ENCODE measurements around the gene ILF2. TPM values are rescaled to one million over a fixed set of nuclear protein-coding genes. Genes with fewer than 3 reads are reported as not detected.
"Not testable (repeated sequence)": the region's sequence is repeated elsewhere in the genome, so short reads cannot be mapped to it uniquely, and the experiment has no call there.

ILF2 gene
- total RNA-seq, 1 donor from 2014 or later = 87.6 TPM

DNA sequence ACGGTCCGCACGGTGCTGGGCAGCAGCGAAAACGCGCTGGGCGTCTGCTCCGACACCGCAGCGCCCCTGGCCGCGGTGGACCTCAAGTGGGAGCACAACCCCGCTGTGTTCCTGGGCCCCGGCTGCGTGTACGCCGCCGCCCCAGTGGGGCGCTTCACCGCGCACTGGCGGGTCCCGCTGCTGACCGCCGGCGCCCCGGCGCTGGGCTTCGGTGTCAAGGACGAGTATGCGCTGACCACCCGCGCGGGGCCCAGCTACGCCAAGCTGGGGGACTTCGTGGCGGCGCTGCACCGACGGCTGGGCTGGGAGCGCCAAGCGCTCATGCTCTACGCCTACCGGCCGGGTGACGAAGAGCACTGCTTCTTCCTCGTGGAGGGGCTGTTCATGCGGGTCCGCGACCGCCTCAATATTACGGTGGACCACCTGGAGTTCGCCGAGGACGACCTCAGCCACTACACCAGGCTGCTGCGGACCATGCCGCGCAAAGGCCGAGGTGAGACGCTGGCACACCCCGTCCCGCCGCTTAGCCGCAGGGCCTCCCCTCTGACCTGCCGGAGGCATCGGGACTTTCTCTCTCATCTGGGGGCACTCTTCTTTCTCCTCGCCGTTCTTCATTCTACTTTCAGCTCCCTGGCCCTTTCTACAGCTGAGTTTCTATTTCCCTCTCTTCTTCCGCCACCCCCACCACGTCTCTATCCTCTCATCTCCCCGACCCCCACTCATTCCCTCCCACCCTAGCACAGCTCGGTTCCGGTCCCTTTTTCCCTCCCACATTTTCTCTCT, 8.7 kb upstream of the ILF2 start:
- DNase-seq (ENCODE audit: low spot score) = no peak

DNA sequence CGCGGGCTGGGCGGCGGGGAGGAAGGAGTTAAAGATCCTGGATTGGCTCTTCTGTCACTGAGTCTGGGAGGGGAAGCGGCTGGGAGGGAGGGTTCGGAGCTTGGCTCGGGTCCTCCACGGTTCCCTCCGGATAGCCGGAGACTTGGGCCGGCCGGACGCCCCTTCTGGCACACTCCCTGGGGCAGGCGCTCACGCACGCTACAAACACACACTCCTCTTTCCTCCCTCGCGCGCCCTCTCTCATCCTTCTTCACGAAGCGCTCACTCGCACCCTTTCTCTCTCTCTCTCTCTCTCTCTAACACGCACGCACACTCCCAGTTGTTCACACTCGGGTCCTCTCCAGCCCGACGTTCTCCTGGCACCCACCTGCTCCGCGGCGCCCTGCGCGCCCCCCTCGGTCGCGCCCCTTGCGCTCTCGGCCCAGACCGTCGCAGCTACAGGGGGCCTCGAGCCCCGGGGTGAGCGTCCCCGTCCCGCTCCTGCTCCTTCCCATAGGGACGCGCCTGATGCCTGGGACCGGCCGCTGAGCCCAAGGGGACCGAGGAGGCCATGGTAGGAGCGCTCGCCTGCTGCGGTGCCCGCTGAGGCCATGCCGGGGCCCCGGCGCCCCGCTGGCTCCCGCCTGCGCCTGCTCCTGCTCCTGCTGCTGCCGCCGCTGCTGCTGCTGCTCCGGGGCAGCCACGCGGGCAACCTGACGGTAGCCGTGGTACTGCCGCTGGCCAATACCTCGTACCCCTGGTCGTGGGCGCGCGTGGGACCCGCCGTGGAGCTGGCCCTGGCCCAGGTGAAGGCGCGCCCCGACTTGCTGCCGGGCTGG, 7.9 kb upstream of the ILF2 start, which contains the start of gene NPR1:
Gene NPR1 (plus strand): TSS at position 170 of the 818 bp plus-strand sequence. CDS start 421 bp downstream, at position 591.
- peak; percentile 20 for DNase-seq (ENCODE audit: low spot score)

- DNase-seq (ENCODE audit: low spot score) = peak; percentile 49
These were observed 7.1 kb upstream of the ILF2 start for GRCh38 chr1:153677718-153678518.

DNA sequence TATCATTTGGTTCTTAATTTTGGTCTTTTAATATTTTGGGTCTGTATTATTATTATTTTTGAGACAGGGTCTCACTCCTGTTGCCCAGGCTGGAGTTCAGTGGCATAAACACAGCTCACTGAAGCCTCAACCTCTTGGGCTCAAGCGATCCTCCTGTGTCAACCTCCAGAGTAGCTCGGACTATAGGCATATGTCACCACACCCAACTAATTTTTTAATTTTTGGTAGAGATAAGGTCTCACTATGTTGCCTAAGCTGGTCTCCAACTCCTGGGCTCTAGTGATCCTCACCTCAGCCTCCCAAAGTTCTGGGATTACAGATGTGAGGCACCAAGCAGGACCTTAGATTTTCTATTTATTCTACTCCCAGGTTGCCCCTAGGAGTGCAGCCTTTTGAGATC, 2.7 kb upstream of the ILF2 start:
- no peak for DNase-seq (ENCODE audit: low spot score)

DNA sequence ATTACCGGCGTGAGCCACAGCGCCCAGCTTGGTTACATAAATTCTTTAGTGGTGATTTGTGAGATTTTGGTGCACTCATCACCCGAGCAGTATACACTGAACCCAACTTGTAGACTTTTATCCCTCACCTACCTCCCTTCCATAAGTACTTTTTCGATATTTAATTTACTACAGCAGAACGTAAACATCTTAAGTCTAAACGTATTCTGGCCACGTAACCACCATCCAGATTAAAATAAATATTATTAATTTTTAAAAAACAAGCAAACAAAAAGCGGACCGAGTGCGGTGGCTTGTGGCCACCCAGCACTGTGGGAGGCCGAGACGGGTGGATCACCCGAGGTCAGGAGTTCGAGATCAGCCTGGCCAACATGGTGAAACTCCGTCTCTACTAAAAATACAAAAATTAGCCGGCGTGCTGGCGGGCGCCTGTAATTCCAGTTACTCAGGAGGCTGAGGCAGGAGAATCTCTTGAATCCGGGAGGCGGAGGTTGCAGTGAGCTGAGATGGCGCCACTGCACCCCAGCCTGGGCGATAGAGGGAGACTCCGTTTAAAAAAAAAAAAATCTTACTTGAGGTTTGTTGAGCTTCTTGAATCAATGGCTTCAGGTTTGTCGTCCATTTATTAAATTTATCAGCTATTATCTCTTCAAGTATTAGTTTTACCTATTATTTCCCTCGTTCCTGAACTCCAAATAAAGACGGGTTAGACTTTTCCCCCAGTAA, 998 bp upstream of the ILF2 start:
- DNase-seq (ENCODE audit: low spot score) = peak; percentile 24

GRCh38 chr1:153670257-153670858, 435 bp downstream of the ILF2 start:
- DNase-seq (ENCODE audit: low spot score) = no peak

- DNase-seq (ENCODE audit: low spot score) = no peak
These were observed 1.2 kb downstream of the ILF2 start for GRCh38 chr1:153669606-153670005.

DNA sequence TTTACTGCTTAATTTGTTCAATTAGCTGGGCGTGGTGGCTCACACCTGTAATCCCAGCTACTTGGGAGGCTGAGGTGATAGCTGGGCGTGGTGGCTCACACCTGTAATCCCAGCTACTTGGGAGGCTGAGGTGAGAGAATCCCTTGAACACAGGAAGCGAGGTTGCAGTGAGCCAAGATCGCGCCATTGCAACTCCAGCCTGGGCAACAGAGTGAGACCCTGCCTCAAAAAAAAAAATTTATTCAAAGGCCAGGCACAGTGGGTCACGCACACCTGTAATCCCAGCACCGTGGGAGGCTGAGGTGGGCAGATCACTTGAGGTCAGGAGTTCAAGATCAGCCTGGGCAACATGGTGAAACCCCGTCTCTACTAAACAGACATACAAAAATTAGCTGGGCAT, 2.1 kb downstream of the ILF2 start:
- DNase-seq (ENCODE audit: low spot score) = not testable (repeated sequence)

GRCh38 chr1:153667439-153667838, 3.4 kb downstream of the ILF2 start:
- no peak for DNase-seq (ENCODE audit: low spot score)

GRCh38 chr1:153663211-153663610, 7.6 kb downstream of the ILF2 start:
- no peak for DNase-seq (ENCODE audit: low spot score)

GRCh38 chr1:153662269-153662668, 8.5 kb downstream of the ILF2 start:
- no peak for DNase-seq (ENCODE audit: low spot score)

GRCh38 chr1:153661111-153661708, 9.6 kb downstream of the ILF2 start:
- no peak for DNase-seq (ENCODE audit: low spot score)

DNA sequence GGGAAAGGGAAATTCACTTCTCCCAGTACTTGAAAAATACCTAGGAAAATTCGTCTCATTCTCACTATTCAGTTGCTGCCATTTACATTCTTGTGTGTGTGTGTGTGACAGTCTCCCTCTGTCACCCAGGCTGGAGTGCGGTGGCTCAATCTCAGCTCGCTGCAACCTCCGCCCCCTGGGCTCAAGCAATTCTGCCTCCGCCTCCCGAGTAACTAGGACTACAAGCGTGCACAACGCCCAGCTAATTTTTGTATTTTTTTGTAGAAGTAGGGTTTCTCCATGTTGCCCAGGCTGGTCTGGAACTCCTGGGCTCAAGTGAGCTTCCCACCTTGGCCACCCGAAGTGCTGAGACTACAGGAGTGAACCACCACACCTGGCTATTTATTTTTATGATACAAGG, 11.1 kb downstream of the ILF2 start:
- no peak for DNase-seq (ENCODE audit: low spot score)

DNA sequence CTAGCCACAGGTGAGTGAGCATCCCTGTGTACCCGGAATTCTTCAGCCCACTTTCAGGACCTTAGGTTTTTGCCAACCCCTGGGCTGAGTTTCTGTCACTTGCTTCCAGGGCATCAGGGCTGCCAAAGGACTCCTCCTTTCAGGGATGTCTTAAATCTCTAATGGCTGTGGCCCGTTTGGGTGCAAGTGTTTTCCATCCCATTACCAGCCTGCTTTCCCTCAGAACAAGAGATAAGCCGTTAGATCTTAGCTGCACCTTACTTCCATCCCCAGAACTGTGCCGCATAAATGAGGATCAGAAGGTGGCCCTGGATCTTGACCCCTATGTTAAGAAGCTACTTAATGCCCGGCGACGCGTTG, 11.6 kb downstream of the ILF2 start:
- DNase-seq (ENCODE audit: low spot score) = no peak

- DNase-seq (ENCODE audit: low spot score) = peak; percentile 90
These were observed 12.2 kb downstream of the ILF2 start, which contains the start of gene SNAPIN for GRCh38 chr1:153658400-153659174. Gene SNAPIN (plus strand): TSS chr1:153658703. CDS start chr1:153658744, 41 bp downstream.

DNA sequence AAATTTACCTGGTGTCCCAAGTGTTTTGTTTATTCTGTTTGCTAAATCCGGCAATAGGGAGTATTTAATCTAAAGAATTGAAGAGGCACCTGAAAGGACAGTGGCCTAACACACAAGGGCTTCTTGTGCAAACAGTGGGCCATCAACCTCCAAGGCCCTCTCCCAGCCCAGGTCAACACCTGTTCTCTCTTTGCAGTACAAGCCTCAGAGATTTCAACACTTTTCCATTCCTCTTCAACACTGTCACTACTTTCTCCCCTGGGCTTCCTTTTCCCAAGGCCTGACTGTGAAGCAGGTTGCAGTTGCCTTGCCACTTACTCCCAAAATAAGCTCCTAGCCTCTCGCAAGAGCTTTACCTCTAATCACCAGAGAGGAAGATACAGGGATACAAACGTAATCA, 15.5 kb downstream of the ILF2 start:
- DNase-seq (ENCODE audit: low spot score) = no peak

GRCh38 chr1:153652805-153653500, 17.8 kb downstream of the ILF2 start:
- DNase-seq (ENCODE audit: low spot score) = no peak

- DNase-seq (ENCODE audit: low spot score) = no peak
These were observed 19.0 kb downstream of the ILF2 start for GRCh38 chr1:153651771-153652170.

DNA sequence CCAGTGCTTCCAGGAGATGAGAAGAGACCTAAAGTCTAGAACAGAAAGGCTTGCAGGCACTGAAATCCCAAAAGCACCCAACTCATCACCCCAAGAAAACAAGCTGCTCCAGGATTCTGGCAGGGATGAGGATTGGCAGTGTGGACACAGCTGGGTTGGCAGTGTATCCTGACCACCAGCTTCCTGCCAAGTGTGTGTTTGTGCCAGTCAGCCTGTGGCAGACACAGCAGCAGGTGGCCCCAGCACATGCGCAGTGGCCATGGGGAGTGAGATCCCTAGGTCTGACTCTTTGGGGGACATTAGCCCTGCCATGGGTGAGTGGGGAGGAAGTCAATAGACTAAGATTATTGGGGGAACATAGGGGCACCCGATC, 20.9 kb downstream of the ILF2 start:
- DNase-seq (ENCODE audit: low spot score) = no peak

All from mucosa of gallbladder (tissue), 1 donor.